ENCODE data around the gene TMEM72.

The TMEM72 gene

GRCh38 chr10:44890696-44891563, 20.2 kb upstream of the TMEM72 start:
- no peaks in the 10 kb centered on the region for H3K36me3 ChIP-seq (ENCODE audit: control insufficient read depth, insufficient read depth, low read length, severe bottlenecking)
- H3K4me3 ChIP-seq (ENCODE audit: low read length), result no peak overlapping the region
- H3K27me3 ChIP-seq (replicated peaks; ENCODE audit: control insufficient read depth, insufficient read depth, low read length), result peaks cover 17% of the 10 kb centered on the region
- no peaks in the 10 kb centered on the region for H3K9me3 ChIP-seq (ENCODE audit: control insufficient read depth, low read length)
- no peak overlapping the region for H3K9ac ChIP-seq (ENCODE audit: low read length)
- DNase-seq (ENCODE audit: low read depth), result no peak
- no peaks in the 10 kb centered on the region for H3K4me1 ChIP-seq (ENCODE audit: control insufficient read depth, insufficient read depth, low read length)

DNA sequence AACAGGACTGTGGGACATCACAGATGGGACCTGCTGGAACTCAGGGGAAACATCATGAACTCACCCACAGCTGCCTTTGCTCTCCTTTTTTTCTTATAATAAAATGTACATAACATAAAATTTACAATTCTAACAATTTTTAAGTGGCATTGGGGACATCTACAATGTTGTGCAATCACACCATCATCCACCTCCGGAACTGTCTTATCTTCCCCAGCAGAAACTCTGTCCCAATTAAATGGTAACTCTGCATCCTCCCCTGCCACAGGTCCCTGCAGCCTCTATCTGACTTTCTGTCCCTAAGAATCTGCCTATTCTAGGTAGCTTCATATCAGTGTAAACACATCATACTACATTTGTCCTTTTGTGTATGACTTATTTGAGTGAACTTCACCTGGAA, 19.4 kb upstream of the TMEM72 start:
- Histone ChIP-seq H3K4me3 (ENCODE audit: low read length) (no peak overlapping the region), H3K9ac (ENCODE audit: low read length) (no peak overlapping the region), H3K36me3 (ENCODE audit: control insufficient read depth, insufficient read depth, low read length, severe bottlenecking) (no peaks in the 10 kb centered on the region), H3K4me1 (ENCODE audit: control insufficient read depth, insufficient read depth, low read length) (no peaks in the 10 kb centered on the region), H3K9me3 (ENCODE audit: control insufficient read depth, low read length) (no peaks in the 10 kb centered on the region), H3K27me3 (replicated peaks; ENCODE audit: control insufficient read depth, insufficient read depth, low read length) (peaks cover 17% of the 10 kb centered on the region)
- DNase-seq (ENCODE audit: low read depth), result no peak

GRCh38 chr10:44893604-44894468, 17.3 kb upstream of the TMEM72 start:
- Histone ChIP-seq H3K36me3 (ENCODE audit: control insufficient read depth, insufficient read depth, low read length, severe bottlenecking) (no peaks in the 10 kb centered on the region), H3K9ac (ENCODE audit: low read length) (no peak overlapping the region), H3K4me3 (ENCODE audit: low read length) (no peak overlapping the region), H3K4me1 (ENCODE audit: control insufficient read depth, insufficient read depth, low read length) (no peaks in the 10 kb centered on the region), H3K27me3 (replicated peaks; ENCODE audit: control insufficient read depth, insufficient read depth, low read length) (peaks cover 17% of the 10 kb centered on the region), H3K9me3 (ENCODE audit: control insufficient read depth, low read length) (peaks cover 5% of the 10 kb centered on the region)
- DNase-seq (ENCODE audit: low read depth), result no peak

GRCh38 chr10:44894691-44895090, 16.4 kb upstream of the TMEM72 start:
- no peak overlapping the region for H3K4me3 ChIP-seq (ENCODE audit: low read length)
- no peak overlapping the region for H3K9ac ChIP-seq (ENCODE audit: low read length)
- no peak for DNase-seq (ENCODE audit: low read depth)
- H3K27me3 ChIP-seq (replicated peaks; ENCODE audit: control insufficient read depth, insufficient read depth, low read length), result peaks cover 17% of the 10 kb centered on the region
- peaks cover 5% of the 10 kb centered on the region for H3K9me3 ChIP-seq (ENCODE audit: control insufficient read depth, low read length)
- H3K36me3 ChIP-seq (ENCODE audit: control insufficient read depth, insufficient read depth, low read length, severe bottlenecking), result no peaks in the 10 kb centered on the region
- H3K4me1 ChIP-seq (ENCODE audit: control insufficient read depth, insufficient read depth, low read length), result no peaks in the 10 kb centered on the region

- no peak overlapping the region for H3K9ac ChIP-seq (ENCODE audit: low read length)
- H3K27me3 ChIP-seq (replicated peaks; ENCODE audit: control insufficient read depth, insufficient read depth, low read length), result peaks cover 16% of the 10 kb centered on the region
Observed at GRCh38 chr10:44895280-44895679, 15.9 kb upstream of the TMEM72 start.

GRCh38 chr10:44897049-44897448, 14.1 kb upstream of the TMEM72 start:
- Histone ChIP-seq H3K4me3 (ENCODE audit: low read length) (no peak overlapping the region), H3K36me3 (ENCODE audit: control insufficient read depth, insufficient read depth, low read length, severe bottlenecking) (no peaks in the 10 kb centered on the region), H3K9ac (ENCODE audit: low read length) (no peak overlapping the region), H3K9me3 (ENCODE audit: control insufficient read depth, low read length) (peaks cover 5% of the 10 kb centered on the region), H3K4me1 (ENCODE audit: control insufficient read depth, insufficient read depth, low read length) (no peaks in the 10 kb centered on the region), H3K27me3 (replicated peaks; ENCODE audit: control insufficient read depth, insufficient read depth, low read length) (peaks cover 12% of the 10 kb centered on the region)
- no peak for DNase-seq (ENCODE audit: low read depth)

More at GRCh38 chr10:44895280-44895679, 15.9 kb upstream of the TMEM72 start:
- Histone ChIP-seq H3K36me3 (ENCODE audit: control insufficient read depth, insufficient read depth, low read length, severe bottlenecking) (no peaks in the 10 kb centered on the region), H3K9me3 (ENCODE audit: control insufficient read depth, low read length) (peaks cover 5% of the 10 kb centered on the region), H3K4me3 (ENCODE audit: low read length) (no peak overlapping the region), H3K4me1 (ENCODE audit: control insufficient read depth, insufficient read depth, low read length) (no peaks in the 10 kb centered on the region)
- no peak for DNase-seq (ENCODE audit: low read depth)

DNA sequence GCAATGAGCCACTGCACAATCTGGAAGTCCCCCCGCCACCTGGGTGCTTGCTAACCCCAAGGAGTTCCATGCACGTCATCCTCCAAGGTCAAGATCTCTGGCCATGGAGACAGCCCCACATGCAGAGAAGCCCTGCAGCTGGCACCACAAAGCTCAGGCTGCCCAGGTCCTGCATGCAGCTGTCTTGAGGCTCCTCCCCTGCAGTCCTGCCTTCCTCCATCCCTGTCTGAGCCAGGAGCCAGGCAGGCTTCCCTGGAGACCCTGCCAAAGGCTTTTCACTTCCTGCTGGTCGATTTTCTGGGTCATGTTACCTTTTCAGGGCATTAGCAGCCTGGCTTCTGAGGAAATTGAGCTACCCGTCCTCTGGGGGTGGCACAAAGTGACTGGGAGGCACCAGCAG, 12.5 kb upstream of the TMEM72 start:
- no peak for DNase-seq (ENCODE audit: low read depth)
- H3K27me3 ChIP-seq (replicated peaks; ENCODE audit: control insufficient read depth, insufficient read depth, low read length), result peaks cover 4% of the 10 kb centered on the region
- H3K9me3 ChIP-seq (ENCODE audit: control insufficient read depth, low read length), result peaks cover 5% of the 10 kb centered on the region
- H3K4me1 ChIP-seq (ENCODE audit: control insufficient read depth, insufficient read depth, low read length), result no peaks in the 10 kb centered on the region
- no peaks in the 10 kb centered on the region for H3K36me3 ChIP-seq (ENCODE audit: control insufficient read depth, insufficient read depth, low read length, severe bottlenecking)
- no peak overlapping the region for H3K4me3 ChIP-seq (ENCODE audit: low read length)
- no peak overlapping the region for H3K9ac ChIP-seq (ENCODE audit: low read length)

GRCh38 chr10:44899450-44900080, 11.6 kb upstream of the TMEM72 start:
- no peak overlapping the region for H3K4me3 ChIP-seq (ENCODE audit: low read length)
- no peaks in the 10 kb centered on the region for H3K4me1 ChIP-seq (ENCODE audit: control insufficient read depth, insufficient read depth, low read length)
- no peak overlapping the region for H3K9ac ChIP-seq (ENCODE audit: low read length)
- H3K36me3 ChIP-seq (ENCODE audit: control insufficient read depth, insufficient read depth, low read length, severe bottlenecking), result no peaks in the 10 kb centered on the region
- DNase-seq (ENCODE audit: low read depth), result no peak
- peaks cover 5% of the 10 kb centered on the region for H3K9me3 ChIP-seq (ENCODE audit: control insufficient read depth, low read length)
- peaks cover 4% of the 10 kb centered on the region for H3K27me3 ChIP-seq (replicated peaks; ENCODE audit: control insufficient read depth, insufficient read depth, low read length)

DNA sequence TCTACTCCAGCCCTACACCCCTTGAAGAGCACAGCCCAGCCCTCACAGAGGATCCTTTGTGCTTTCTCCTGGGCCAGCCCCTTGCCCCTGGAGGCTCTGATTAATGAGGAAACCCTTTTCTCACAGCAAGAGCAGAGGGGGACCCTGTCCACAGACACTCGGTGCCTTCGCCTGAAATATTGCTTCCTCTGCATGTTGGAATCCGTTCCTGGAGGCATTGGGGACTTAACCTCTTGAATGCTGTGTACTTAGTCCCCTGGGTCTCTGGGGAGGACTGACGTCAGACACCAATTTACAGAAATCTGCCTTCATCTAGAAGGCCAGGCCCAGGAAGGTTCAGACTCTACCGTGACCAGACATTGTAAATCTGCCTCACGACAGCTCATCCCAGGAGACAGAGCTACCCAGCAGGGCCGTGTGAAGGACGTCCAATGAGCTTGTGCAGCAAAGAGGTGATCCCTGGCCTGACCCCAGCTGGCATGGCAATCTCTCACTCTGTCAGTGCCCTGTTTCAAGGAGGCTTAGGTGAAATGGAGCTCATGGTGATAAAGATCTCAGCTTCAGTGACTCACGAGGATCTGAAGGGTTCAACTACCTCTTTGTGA, 8.1 kb upstream of the TMEM72 start:
- DNase-seq (ENCODE audit: low read depth), result no peak
- Histone ChIP-seq H3K27me3 (replicated peaks; ENCODE audit: control insufficient read depth, insufficient read depth, low read length) (peaks cover 3% of the 10 kb centered on the region), H3K36me3 (ENCODE audit: control insufficient read depth, insufficient read depth, low read length, severe bottlenecking) (no peaks in the 10 kb centered on the region), H3K4me3 (ENCODE audit: low read length) (no peak overlapping the region), H3K4me1 (ENCODE audit: control insufficient read depth, insufficient read depth, low read length) (peaks cover 18% of the 10 kb centered on the region), H3K9me3 (ENCODE audit: control insufficient read depth, low read length) (peaks cover 6% of the 10 kb centered on the region), H3K9ac (ENCODE audit: low read length) (no peak overlapping the region)

GRCh38 chr10:44906486-44906885, 4.7 kb upstream of the TMEM72 start:
- Histone ChIP-seq H3K36me3 (ENCODE audit: control insufficient read depth, insufficient read depth, low read length, severe bottlenecking) (no peaks in the 10 kb centered on the region), H3K4me3 (ENCODE audit: low read length) (no peak overlapping the region), H3K9ac (ENCODE audit: low read length) (no peak overlapping the region), H3K9me3 (ENCODE audit: control insufficient read depth, low read length) (peaks cover 6% of the 10 kb centered on the region), H3K4me1 (ENCODE audit: control insufficient read depth, insufficient read depth, low read length) (peaks cover 26% of the 10 kb centered on the region), H3K27me3 (replicated peaks; ENCODE audit: control insufficient read depth, insufficient read depth, low read length) (peaks cover 9% of the 10 kb centered on the region)
- no peak for DNase-seq (ENCODE audit: low read depth)

- H3K36me3 ChIP-seq (ENCODE audit: control insufficient read depth, insufficient read depth, low read length, severe bottlenecking), result no peaks in the 10 kb centered on the region
Observed at GRCh38 chr10:44907556-44907955, 3.6 kb upstream of the TMEM72 start.

More at GRCh38 chr10:44907556-44907955, 3.6 kb upstream of the TMEM72 start:
- H3K9me3 ChIP-seq (ENCODE audit: control insufficient read depth, low read length), result peaks cover 6% of the 10 kb centered on the region
- peaks cover 11% of the 10 kb centered on the region for H3K27me3 ChIP-seq (replicated peaks; ENCODE audit: control insufficient read depth, insufficient read depth, low read length)
- no peak overlapping the region for H3K4me3 ChIP-seq (ENCODE audit: low read length)
- DNase-seq (ENCODE audit: low read depth), result no peak
- H3K9ac ChIP-seq (ENCODE audit: low read length), result peak overlapping the region; percentile 25
- H3K4me1 ChIP-seq (ENCODE audit: control insufficient read depth, insufficient read depth, low read length), result peaks cover 26% of the 10 kb centered on the region

All from adipocyte (in vitro differentiated cells).